Lower leg skin (tissue), 3 donors: ENCODE measurements around the gene TXNL4A.

Experiments used
- CTCF ChIP-seq, 3 donors: fragments of 450-650 bp; IDR thresholded peaks; one replicate each; pipeline ENCODE4 v1.5.1; 2016; ENCODE audit warnings: antibody characterized with exemption in 3 of 3, mild to moderate bottlenecking in 3 of 3, moderate library complexity in 2 of 3
- POLR2A ChIP-seq, 2 donors: fragments of 450-650 bp; IDR thresholded peaks; one replicate each; pipeline ENCODE4 v1.6.1; 2016 to 2017; ENCODE audit warnings: antibody characterized with exemption in 2 of 2, mild to moderate bottlenecking in 1 of 2, moderate library complexity in 1 of 2

- TF ChIP-seq CTCF (IDR thresholded peaks at IDR 0.05) = no peak
- TF ChIP-seq POLR2A (IDR thresholded peaks at IDR 0.05) = no peak
Observed at GRCh38 chr18:79985172-79985571, 3.2 kb downstream of the TXNL4A start.
